ENCODE results near the gene RPS10.

Gene RPS10

GRCh38 chr6:34425498-34426410 is at the start of gene RPS10:
Gene RPS10, minus strand, starts transcription at chr6:34426069. Its CDS starts 848 bp downstream, at chr6:34425221.
- peak; percentile 83 for DNase-seq (ENCODE audit: low read depth)

GRCh38 chr6:34475238-34475682 is 49.4 kb upstream of the RPS10 start:
- peak; percentile 72 for DNase-seq (ENCODE audit: low read depth)

GRCh38 chr6:34474754-34475153 is 48.9 kb upstream of the RPS10 start:
- DNase-seq (ENCODE audit: low read depth) = no peak

GRCh38 chr6:34473967-34474366 is 48.1 kb upstream of the RPS10 start:
- DNase-seq (ENCODE audit: low read depth) = no peak

- DNase-seq (ENCODE audit: low read depth) = no peak
Observed at GRCh38 chr6:34472425-34472824, 46.6 kb upstream of the RPS10 start.

GRCh38 chr6:34469499-34469898 is 43.6 kb upstream of the RPS10 start:
- DNase-seq (ENCODE audit: low read depth) = no peak

GRCh38 chr6:34468378-34468892 is 42.6 kb upstream of the RPS10 start:
- no peak for DNase-seq (ENCODE audit: low read depth)

GRCh38 chr6:34466242-34467185 is 40.6 kb upstream of the RPS10 start:
- no peak for DNase-seq (ENCODE audit: low read depth)

GRCh38 chr6:34465531-34466241 is 39.8 kb upstream of the RPS10 start, which contains the start of gene PACSIN1:
Gene PACSIN1, plus strand, starts transcription at chr6:34466076. Its CDS starts 60,230 bp downstream, at chr6:34526306.
- DNase-seq (ENCODE audit: low read depth) = no peak

- no peak for DNase-seq (ENCODE audit: low read depth)
Observed at GRCh38 chr6:34463849-34464248, 38.0 kb upstream of the RPS10 start.

- DNase-seq (ENCODE audit: low read depth) = no peak
Observed at GRCh38 chr6:34463299-34463698, 37.4 kb upstream of the RPS10 start.

- DNase-seq (ENCODE audit: low read depth) = no peak
Observed at GRCh38 chr6:34462551-34462971, 36.7 kb upstream of the RPS10 start.

- DNase-seq (ENCODE audit: low read depth) = no peak
Observed at GRCh38 chr6:34462010-34462409, 36.1 kb upstream of the RPS10 start.

- no peak for DNase-seq (ENCODE audit: low read depth)
Observed at GRCh38 chr6:34460796-34461507, 35.1 kb upstream of the RPS10 start.

GRCh38 chr6:34459899-34460593 is 34.2 kb upstream of the RPS10 start:
- DNase-seq (ENCODE audit: low read depth) = peak; percentile 53

GRCh38 chr6:34457742-34458735 is 32.2 kb upstream of the RPS10 start:
- DNase-seq (ENCODE audit: low read depth) = no peak

- DNase-seq (ENCODE audit: low read depth) = no peak
Observed at GRCh38 chr6:34457382-34457741, 31.5 kb upstream of the RPS10 start.

- no peak for DNase-seq (ENCODE audit: low read depth)
Observed at GRCh38 chr6:34455831-34456230, 30.0 kb upstream of the RPS10 start.

- DNase-seq (ENCODE audit: low read depth) = no peak
Observed at GRCh38 chr6:34451192-34451591, 25.3 kb upstream of the RPS10 start.

Data from amniotic epithelial cell (primary cell).